OCI-M2 (cell line): Measurements from ENCODE around the gene MAB21L1.

Experiments used
- DNase-seq: peaks from one replicate; lab custom pipeline; 2025; ENCODE audit not compliant: unreplicated experiment; lab: John Stamatoyannopoulos, UW

The MAB21L1 gene

GRCh38 chr13:35475960-35476943, at the start of gene MAB21L1:
Gene MAB21L1 (minus strand): TSS chr13:35476689. CDS start chr13:35476138, 551 bp downstream.
- DNase-seq, result no peak

- no peak for DNase-seq
Observed at GRCh38 chr13:35524171-35524570, 47.7 kb upstream of the MAB21L1 start.

DNA sequence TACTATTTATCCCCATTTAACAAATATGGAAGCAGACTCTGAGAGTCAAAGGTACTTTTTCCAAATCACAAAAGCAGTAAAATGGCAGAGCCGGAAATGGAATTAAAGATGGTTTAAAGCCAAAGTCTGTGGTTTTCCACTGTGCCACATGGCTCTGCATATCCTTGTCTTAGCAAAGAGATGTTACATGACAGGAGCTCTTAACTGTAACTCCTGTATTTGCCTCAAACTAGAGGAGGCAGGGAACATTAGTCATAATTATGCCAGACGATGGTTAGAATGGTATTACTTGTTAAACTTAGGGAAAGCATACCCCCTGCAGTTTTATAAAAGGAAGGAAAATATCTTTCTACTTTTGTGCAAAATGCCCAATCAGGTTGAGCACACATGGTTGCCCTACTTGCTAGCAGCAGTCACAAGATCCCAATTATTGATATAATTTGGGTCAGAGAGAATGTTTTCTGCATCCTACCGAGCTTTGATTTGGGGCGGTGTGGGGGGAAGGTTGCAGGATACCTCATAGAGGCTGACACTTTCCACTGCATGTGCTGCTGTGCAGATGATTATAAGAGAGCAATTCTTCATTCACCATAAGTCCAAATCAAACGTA, 42.0 kb upstream of the MAB21L1 start:
- no peak for DNase-seq

DNA sequence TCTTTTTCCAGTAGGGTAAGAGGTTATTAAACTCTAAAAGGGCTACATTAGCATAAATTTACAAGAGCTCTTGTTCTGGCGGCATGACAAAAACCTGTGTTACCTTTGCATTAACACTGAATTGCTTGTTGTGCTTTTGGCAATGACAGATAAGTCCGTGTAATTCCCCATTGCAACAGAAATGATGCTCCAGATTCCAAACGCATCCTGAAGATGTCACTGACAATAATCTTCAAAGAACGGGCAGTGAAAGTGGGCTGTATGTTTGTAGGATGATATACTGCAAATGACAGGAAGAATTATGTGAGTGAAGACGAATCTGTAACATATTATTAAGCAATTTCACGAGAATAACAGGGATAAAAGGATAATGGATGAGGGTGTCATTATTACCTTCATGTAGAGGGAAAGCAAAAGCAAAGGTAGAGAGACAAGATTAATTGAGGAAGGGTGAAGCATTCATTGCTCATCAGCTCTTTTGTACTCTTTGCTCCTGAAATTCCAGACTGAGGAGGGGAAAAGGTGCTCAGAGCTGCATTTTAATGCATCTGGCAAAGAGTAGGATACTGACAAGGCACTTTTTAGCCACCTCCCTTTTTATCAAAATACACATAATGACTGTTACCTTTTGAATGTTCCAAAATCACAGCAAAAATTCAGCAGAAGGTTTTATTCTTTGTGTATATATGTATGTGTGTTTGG, 38.5 kb upstream of the MAB21L1 start:
- DNase-seq, result no peak

- DNase-seq, result no peak
Observed at GRCh38 chr13:35514061-35514477, 37.6 kb upstream of the MAB21L1 start.

GRCh38 chr13:35512271-35512920, 35.9 kb upstream of the MAB21L1 start:
- DNase-seq, result peak; percentile 64

DNA sequence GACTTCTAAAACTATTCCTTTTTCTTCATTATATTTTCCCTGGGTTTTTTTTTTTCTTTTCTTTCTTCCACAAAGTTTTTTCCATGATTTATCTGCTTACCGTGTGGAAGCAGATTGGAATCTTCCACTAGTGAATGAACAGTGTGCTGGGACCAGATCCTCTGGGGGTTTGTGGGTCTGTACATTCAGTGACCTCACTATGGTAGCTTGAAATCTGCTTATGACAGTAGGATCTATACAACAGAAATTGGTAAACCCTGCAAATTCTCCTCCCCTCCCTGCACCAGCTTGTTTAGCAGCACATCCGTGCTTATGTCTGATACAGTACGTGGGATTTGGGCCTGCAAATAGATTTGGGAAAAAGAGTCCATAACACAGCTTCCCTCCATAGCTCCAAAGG, 26.0 kb upstream of the MAB21L1 start:
- DNase-seq, result no peak

GRCh38 chr13:35501661-35502235, 25.3 kb upstream of the MAB21L1 start:
- no peak for DNase-seq

DNA sequence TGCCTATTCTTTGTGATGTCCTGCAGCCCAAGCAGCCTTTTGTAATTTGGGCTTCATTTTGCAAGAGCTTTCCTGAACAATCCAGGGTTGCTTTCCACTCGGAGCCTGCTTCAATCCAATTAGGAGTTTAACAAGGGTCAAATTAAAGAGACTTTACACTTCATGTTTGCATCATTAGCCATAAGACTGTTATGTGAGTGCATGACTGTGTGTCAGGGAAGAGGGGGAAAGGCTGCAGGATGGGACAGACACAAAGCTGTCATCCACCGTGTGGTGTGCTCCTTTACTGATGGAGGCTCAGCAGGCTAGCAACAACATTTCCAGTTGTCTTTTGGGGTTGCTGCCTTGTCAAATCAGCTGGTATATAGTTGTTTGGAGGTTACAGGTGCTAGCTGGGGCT, 23.7 kb upstream of the MAB21L1 start:
- no peak for DNase-seq

DNA sequence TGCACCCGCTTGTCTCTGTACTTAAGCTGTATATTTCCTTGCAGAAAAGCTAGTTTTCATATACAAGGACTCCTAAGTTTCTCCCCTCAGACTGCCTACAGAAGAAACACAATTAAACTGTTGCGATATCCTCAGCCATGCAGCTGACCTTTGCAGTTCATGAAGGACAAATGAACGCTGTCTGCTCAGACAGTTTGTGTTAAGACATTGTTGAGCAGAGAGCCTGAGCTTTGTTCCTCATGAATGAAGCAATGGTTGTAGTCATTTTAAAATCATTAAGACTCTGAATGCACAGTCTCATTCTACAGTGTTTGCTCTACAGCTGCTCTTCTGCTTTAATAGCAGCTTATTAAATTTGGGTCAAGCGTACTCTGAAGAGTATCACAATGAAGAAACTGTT, 23.2 kb upstream of the MAB21L1 start:
- no peak for DNase-seq

DNA sequence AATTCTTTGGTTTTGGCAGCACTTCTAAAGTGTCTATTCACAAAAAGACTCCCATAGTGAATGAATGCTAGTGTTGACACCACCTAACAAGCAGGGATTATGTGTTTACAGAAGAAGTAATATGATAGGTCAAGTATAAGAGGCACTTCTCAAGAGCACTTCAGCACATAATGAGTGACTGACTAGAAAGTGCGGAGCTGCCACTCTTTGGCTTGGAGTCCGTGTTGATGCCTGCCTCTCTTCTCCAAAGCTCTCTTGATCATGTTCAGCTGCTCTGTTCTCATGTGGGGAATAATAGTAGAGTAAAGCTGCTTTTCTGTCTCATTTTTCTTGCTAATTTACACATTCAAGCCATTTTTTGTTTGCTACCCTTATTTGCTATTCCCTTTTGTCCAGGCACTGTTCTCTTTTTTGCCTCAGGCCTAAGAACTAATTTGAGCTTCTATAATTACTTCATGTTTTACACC, 22.7 kb upstream of the MAB21L1 start:
- DNase-seq, result no peak

GRCh38 chr13:35498231-35498630, 21.7 kb upstream of the MAB21L1 start:
- DNase-seq, result no peak

DNA sequence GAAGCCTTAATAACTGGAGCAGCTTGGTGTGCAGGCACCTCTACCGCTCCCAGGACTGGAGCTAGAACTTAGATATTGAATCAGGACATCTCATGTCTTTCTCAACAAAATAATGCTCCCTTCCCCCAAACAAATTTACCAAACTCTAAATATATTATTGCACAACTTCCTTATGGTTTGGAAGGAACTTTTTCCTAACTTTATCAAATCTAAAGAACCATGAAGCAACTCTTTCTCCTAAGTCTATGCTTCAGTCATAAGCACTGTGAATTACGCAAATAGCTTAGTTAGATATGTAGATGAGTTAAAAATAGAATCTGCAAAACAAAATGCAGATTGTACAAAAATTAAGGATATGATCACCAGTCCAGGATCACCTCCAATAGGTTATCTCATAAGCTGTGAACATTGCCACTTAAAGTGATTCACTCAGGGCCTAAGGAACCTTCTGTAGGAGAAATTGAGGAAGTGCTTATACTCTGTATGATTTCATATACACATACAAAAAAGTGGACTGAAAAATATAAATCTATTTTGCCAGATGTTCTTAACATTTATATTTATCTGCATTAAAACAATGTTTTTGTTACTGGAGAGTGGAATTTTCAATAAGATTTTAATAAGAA, 20.4 kb upstream of the MAB21L1 start:
- no peak for DNase-seq

- no peak for DNase-seq
Observed at GRCh38 chr13:35496006-35496405, 19.5 kb upstream of the MAB21L1 start.

DNA sequence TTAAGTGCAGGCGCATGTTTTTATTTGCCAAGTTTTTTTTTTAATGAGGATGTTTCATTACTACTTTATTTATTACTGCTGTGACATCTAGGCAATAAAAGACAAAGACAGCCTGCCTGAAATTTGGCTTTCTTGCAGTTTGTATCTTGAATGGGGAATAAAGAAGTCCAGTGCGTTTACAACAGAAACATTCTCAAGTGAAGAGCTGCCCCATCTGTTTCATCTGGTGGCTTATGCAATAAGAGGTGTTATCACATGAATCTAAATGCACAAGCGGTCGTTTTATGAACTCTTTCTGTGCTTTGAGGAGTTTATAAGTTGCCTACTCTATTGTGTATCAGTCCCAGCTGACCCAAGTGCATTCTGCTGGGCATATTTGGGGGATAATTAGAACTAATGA, 12.6 kb upstream of the MAB21L1 start:
- no peak for DNase-seq

DNA sequence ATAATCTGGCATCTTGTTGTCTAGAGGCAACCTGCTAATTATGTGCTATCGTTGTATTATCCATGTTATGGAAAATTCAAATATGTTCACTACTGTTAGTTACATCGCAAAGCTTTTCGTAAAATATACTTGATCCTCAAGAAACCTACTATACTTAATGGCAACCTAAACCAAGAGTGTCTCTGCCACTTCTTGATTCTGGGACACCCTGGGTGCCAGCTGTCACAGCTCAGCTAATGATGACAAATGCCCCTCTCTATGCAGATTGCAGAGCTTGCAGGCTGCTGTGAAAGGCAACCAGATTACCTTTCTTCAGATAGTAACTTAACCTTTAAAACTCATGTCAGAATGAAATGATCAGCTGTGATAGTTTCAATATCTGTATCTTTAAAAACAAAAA, 8.9 kb upstream of the MAB21L1 start:
- DNase-seq, result no peak

DNA sequence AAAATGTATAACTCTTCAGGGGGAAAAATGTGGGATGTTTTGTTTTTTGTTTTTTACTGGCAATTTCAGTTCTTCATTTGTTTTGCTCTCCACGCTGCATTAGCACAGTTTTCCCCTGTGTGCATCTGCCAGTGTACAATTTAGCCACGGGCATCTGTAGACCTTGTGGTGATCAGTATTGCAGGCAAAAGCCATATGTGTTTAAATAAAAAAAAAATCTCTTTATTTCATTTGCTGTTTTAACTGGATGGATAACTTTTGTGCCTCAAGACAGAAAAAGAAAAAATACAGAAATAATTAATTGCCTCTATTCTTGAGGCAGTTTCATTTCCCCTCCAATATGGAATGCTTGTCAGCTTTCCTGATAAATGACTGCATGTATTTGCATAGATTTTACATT, 7.9 kb upstream of the MAB21L1 start:
- no peak for DNase-seq

DNA sequence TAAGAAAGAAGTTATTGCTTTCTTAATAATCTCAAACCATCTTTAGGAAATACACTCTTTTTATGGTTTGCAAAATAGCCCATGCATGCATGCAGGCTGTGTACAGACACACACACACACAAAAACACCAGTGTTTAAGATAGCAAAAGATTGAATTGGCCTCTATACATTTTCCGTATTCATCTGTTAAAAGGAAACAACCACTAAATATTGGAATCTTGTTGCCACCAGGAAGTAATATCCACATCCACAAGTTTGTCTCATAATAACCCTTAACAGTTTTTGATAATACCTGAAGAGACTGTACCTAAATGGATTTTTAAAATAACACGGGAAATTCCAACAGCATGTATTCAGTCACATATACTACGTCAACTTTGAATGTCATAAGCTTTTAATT, 7.3 kb upstream of the MAB21L1 start:
- DNase-seq, result no peak

GRCh38 chr13:35482527-35482926, 6.0 kb upstream of the MAB21L1 start:
- DNase-seq, result no peak

- no peak for DNase-seq
Observed at GRCh38 chr13:35481777-35482176, 5.3 kb upstream of the MAB21L1 start.
